IPS-NIHi7 (cell line): ENCODE results near the gene CTF1.

ENCODE experiments used
- DNase-seq: peaks from one replicate; pipeline ENCODE4 v3.0.0; 2012; ENCODE audit warnings: mixed read lengths; ENCODE audit errors: extremely low spot score

Gene CTF1

GRCh38 chr16:30907064-30907463 is 10.7 kb downstream of the CTF1 start:
- DNase-seq, result no peak

- DNase-seq, result peak; percentile 26
Observed at GRCh38 chr16:30910427-30911029, 14.1 kb downstream of the CTF1 start.

DNA sequence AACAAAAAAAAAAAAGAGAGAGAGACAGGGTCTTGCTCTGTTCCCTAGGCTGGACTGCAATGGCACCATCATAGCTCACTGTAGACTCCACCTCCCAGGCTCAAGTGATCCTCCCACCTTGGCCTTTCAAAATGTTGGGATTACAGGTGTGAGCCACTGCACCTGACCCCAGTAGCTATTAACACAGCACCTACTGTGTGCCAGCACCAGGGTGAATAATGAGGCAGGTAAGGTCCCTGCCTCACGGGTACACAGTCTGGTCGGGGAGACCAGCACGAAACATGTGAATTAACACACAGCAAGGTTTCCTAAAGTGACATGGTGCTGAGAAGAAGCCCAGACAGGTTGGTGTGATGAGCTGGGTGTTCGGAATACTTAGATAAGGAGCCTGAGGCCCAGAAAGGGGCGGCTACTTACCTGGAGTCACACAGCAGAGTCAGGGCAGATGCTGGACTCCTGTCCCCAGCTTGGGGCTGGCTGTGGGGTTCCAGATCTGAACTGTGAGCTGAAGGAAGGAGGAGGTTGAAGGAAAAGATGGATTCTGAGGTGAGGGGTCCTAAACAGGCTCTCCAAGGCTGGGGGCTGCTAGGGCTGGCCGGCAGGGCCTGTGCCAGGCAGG is 16.5 kb downstream of the CTF1 start:
- DNase-seq, result no peak

GRCh38 chr16:30914830-30915229 is 18.4 kb downstream of the CTF1 start:
- no peak for DNase-seq

DNA sequence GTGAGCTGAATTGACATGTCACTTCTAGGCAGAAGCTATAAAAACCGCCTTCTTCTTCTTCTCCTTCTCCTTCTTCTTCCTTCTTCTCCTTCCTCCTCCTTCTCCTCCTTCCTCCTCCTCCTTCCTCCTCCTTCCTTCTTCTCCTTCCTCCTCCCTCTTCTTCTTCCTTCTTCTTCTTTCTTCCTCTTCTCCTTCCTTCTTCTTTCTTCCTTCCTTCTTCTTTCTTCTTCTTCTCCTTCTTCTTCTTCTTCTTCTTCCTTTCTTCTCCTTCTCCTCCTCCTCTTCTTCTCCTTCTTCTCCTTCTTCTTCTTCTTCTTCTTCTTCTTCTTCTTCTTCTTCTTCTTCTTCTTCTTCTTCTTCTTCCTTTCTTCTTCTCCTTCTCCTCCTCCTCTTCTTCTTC is 22.2 kb downstream of the CTF1 start:
- no peak for DNase-seq

DNA sequence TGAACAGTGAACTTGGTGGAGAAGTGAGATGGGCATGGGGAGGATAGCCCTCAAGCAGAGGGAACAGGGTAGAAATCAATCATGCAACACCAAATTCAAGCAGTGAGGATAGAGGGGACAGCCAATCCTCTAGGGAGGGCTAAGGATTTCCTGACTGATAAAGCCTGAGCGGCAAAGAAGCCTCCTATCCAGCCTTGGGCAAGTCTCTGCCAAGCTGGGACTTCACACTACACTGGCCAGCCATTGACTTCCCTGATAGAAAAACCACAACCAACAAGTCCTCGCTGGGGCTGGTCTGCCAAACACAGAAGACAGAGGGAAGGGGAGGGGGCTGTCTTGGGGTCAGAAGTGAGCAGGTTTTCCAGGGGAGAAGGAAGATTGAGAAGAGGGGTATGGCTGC is 24.5 kb downstream of the CTF1 start:
- no peak for DNase-seq

DNA sequence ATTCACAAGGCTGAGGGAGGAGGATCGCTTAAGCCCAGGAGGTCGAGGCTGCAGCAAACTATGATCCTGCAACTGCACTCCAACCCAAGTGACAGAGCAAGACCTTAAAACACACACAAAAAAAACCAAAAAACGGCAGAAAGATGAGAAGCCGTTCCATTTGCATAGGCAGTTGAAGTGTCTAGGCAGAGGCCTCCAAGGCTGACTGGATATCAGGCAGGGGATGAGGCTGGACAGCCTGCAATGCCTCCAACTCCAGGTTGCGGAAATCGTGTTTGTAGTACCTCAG is 25.0 kb downstream of the CTF1 start:
- no peak for DNase-seq

DNA sequence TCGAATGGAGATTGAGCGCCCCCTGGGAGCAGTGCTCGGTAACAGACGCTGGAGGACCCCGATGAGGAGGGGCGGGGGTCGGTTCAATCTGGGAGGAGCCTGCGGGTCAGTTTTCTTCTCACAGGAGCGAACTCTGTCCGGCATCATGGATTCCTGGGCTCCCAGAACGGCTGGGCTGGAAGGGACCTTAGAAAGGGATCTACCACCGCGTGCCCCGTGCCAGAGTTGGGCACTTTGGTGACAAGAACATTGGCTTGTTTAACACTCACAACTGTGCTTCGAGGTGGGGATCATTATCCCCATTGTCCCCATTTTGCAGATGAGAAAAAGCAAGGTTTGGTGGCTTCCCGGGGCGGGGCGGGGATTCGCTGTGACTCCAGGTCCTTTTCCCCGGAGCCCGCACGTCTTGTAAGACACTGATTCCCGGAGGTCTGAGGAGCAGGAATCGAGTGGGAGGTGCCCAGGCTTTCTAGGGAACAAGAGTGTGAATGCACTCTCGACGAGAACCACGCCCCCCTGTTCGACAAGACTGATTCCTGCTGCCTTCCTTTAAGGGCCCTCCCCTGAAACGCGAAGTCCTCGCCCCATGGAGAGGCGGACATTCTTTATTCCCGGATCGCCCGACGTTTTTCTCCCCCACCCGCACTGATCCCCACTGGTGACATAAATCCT is 25.5 kb downstream of the CTF1 start:
- peak; percentile 91 for DNase-seq

DNA sequence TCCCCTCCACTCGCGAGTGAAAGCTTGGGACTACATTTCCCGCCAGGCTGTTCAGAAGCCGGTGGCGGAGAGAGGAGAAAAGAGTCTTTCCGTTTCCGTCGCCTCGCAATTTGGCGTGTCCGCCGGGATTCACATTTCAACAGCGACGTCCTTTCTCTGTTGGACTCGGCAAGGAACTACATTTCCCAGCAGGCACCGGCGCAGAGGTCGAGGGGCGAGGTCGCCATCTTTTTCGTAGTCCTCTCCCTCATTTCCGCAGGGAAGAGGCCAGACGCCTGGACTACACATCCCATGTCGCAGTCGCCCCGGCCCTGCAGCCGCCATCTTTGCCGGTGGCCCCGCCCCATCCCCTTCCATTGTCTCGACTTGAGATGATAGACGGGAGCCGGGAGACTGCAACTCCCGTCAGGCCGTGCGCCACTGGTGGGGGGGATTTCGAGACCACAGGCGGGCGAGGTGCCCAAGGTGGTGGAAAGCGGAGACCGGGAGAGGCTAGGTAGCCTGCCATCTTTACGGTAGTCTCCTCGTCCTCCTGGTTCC is 26.1 kb downstream of the CTF1 start:
- DNase-seq, result peak; percentile 87

DNA sequence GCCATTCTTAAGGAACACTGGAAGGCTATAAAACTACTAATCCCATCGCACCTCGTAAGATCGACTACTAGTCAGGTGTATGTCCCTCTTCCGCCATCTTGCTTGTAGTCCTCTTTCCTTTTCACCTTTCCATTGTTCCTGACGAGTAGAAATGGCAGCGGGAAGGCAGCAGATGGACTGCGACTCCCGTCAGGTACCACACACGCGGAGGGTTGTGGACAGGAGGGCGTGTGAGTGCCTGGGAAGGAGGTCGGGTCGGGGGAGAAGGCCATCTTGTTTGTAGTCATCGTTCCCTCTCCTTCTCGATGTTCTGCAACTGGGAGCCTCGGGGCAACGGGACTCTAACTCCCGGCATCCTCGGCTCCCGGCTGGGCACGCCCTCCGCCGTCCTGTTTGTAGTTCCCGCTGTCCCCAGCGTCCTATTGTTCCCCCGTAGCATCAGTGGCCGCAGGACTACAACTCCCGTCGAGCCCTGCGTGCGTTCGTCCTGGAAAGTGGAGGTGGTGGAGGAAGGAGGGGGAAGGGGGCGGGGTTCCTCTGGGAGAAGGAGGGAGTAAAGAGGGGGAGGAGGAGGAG is 26.6 kb downstream of the CTF1 start:
- peak; percentile 89 for DNase-seq

DNA sequence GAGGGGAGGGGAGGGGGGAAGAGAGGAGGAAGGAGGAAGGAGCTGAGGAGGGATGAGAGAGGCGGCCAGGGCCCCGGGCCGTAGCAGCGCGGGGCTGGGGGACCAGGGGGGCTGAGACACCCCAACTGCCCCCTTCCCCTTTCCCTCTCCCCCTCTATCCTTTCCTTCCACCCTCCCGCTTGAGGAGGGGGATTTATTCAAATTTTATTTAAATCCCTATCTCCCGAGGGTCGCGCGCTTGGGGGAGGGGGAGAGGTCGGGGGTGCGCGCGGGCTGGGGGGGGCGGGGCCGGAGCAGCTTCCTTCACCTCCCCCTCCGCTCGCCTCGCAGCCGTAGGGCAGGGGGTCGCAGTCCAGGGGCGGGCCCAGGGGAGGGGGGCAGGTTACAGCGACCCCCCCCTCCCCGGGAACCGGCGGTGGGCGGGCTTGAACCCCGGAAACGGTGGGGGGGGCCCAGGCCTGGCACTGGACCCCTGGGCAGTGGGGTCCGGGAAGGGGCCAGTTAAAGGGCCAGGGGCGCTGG is 27.2 kb downstream of the CTF1 start, which contains the start of gene FBXL19:
FBXL19 (plus strand) TSS at position 19 of the 522 bp plus-strand sequence. CDS start 2,183 bp downstream, outside the sequence.
- peak; percentile 62 for DNase-seq

GRCh38 chr16:30924076-30924912 is 27.9 kb downstream of the CTF1 start:
- peak; percentile 31 for DNase-seq

DNA sequence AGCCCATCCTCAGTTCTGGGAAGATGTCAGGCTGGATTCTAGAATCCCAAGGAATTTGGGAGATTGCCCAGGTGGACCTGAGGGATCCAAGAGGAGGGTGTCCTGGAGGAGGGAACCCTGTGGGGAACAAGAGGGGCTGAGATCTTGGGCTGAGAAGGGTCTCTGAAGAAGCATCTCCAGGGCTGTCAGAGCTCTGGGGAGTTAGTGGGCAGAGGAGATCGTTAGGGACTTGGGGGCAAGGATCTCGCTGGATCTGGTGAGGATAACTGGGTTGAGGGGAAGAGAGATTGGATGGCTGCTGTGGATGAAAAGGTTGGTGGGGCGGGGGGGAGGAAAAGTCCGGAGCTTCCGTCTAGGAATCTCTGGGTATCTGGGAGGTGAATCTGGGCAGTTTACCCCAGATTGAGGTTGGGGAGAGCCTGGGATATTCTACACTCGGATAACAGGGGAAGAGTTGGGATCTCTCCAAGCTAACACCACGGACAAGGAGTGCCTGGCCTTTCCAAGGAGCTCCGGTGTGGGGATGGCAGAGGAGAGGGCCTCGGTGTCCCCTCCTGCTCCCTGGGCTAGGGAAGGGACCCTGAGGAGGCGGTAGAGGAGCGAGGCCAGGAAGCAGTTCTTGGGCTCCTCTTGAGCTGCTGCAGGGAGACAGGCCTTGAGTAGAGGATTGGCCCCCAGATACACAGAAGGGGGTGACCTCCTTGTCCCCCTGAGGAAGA is 28.7 kb downstream of the CTF1 start:
- no peak for DNase-seq

GRCh38 chr16:30925632-30925987 is 29.2 kb downstream of the CTF1 start:
- no peak for DNase-seq

- no peak for DNase-seq
Observed at GRCh38 chr16:30925995-30926811, 29.8 kb downstream of the CTF1 start.

GRCh38 chr16:30926937-30927788 is 30.7 kb downstream of the CTF1 start:
- DNase-seq, result no peak

GRCh38 chr16:30927789-30928378 is 31.5 kb downstream of the CTF1 start:
- peak; percentile 85 for DNase-seq

DNA sequence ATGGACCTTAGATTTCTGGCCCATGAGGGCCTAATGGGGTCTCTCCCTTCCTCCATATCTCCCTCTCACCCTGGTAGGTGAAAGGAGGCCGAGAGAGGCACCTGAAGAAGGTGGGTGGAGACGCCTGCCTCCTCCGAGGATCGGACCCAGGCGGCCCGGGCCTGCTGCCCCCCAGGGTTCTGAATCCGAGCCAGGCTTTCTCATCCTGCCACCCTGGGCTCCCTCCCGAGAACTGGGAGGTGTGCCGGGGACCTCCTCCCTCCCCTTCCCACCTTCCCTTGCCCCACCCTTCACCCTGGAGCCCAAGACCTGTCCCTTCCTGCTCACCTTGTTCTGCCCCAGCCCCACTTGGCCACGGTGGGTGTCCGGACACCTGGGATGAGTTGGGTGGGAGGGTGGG is 32.0 kb downstream of the CTF1 start:
- no peak for DNase-seq

DNA sequence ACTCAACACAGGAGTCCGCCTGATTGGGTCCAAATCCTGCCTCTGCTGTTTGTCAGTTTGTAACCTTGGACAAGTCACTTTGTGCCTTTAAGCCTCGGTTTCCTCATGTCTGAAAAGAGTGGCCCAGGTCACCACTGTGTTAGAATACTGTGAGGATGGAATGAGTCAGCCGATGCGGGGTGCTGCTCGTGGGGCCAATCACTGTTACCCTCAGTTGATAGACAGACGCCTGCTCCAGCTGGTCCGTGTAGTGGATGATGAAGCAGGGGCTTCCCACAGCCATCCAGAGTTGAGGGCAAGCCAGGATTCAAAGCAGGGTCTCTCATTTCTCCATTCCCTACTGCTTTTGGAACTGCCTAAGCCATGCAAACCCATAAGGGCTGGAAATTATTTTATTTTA is 32.8 kb downstream of the CTF1 start:
- DNase-seq, result no peak
